GM19351 (cell line): Measurements from ENCODE around the gene PJA1.

Experiments used
- ATAC-seq: cut with Tn5 transposase; IDR thresholded peaks from one replicate; pipeline ENCODE4 v1.9.1; 2021; ENCODE audit warnings: mild to moderate bottlenecking, moderate library complexity; ENCODE audit not compliant: unreplicated experiment

The PJA1 gene

GRCh38 chrX:69144838-69145680 is 20.2 kb downstream of the PJA1 start:
- ATAC-seq: no peak

- no peak for ATAC-seq
Measured at GRCh38 chrX:69143530-69143929, 21.7 kb downstream of the PJA1 start.

- no peak for ATAC-seq
Measured at GRCh38 chrX:69142788-69143469, 22.3 kb downstream of the PJA1 start.

GRCh38 chrX:69140837-69141236 is 24.4 kb downstream of the PJA1 start:
- ATAC-seq: no peak

GRCh38 chrX:69139516-69139915 is 25.7 kb downstream of the PJA1 start:
- ATAC-seq: no peak

- ATAC-seq: no peak
Measured at GRCh38 chrX:69138512-69138911, 26.7 kb downstream of the PJA1 start.

GRCh38 chrX:69138118-69138390 is 27.2 kb downstream of the PJA1 start:
- no peak for ATAC-seq

GRCh38 chrX:69137371-69138117 is 27.7 kb downstream of the PJA1 start:
- no peak for ATAC-seq

- ATAC-seq: no peak
Measured at GRCh38 chrX:69136546-69137331, 28.5 kb downstream of the PJA1 start.

- no peak for ATAC-seq
Measured at GRCh38 chrX:69133921-69134542, 31.2 kb downstream of the PJA1 start.

GRCh38 chrX:69131886-69132285 is 33.4 kb downstream of the PJA1 start:
- ATAC-seq: no peak

- ATAC-seq: no peak
Measured at GRCh38 chrX:69130439-69130838, 34.8 kb downstream of the PJA1 start.

GRCh38 chrX:69128588-69128987 is 36.7 kb downstream of the PJA1 start:
- no peak for ATAC-seq

- ATAC-seq: no peak
Measured at GRCh38 chrX:69127466-69127865, 37.8 kb downstream of the PJA1 start.

GRCh38 chrX:69126642-69127041 is 38.6 kb downstream of the PJA1 start:
- no peak for ATAC-seq

- no peak for ATAC-seq
Measured at GRCh38 chrX:69125094-69125493, 40.2 kb downstream of the PJA1 start.

- no peak for ATAC-seq
Measured at GRCh38 chrX:69124108-69124507, 41.1 kb downstream of the PJA1 start.

GRCh38 chrX:69123481-69123880 is 41.8 kb downstream of the PJA1 start:
- no peak for ATAC-seq

- no peak for ATAC-seq
Measured at GRCh38 chrX:69121321-69122000, 43.8 kb downstream of the PJA1 start.

- no peak for ATAC-seq
Measured at GRCh38 chrX:69120476-69120875, 44.8 kb downstream of the PJA1 start.
